Bronchial epithelial cell (primary cell): Measurements from ENCODE around the gene GRID2. TPM values are rescaled to one million over a fixed set of nuclear protein-coding genes. Genes with fewer than 3 reads are reported as not detected.

ENCODE experiments used
- DNase-seq: peaks from one replicate; pipeline ENCODE4 v3.0.0-alpha.2; 2010; ENCODE audit warnings: low read depth
- FAIRE-seq: peaks from 2 replicates; lab custom pipeline; 2011; peaks lifted over from hg19 to GRCh38; lab: Jason Lieb, UNC
- H3K27me3 ChIP-seq: 2 replicates; pipeline ENCODE4 v1.5.1; 2011; ENCODE audit warnings: low read length; ENCODE audit not compliant: control insufficient read depth, insufficient read depth
- H3K36me3 ChIP-seq: 2 replicates; pipeline ENCODE4 v1.5.1; 2011; ENCODE audit warnings: low read length; ENCODE audit not compliant: control insufficient read depth, insufficient read depth
- H3K4me3 ChIP-seq: 2 replicates; pipeline ENCODE4 v1.5.1; 2011; ENCODE audit warnings: mild to moderate bottlenecking, low read depth, low read length, control low read depth
- CTCF ChIP-seq: IDR thresholded peaks from 2 replicates; pipeline ENCODE4 v1.5.1; 2011; ENCODE audit warnings: mild to moderate bottlenecking, moderate library complexity, low read length, control low read depth, inconsistent platforms; ENCODE audit not compliant: insufficient read depth, severe bottlenecking
- total RNA-seq: library from RNA; depleted of rRNA; stranded (reverse); fragments of >200 nt; gene quantifications from 2 replicates; pipeline ENCODE4 v1.2.1, GENCODE V29; 2014

Gene GRID2
- total RNA-seq, 1 donor from 2014 or later, result not detected

DNA sequence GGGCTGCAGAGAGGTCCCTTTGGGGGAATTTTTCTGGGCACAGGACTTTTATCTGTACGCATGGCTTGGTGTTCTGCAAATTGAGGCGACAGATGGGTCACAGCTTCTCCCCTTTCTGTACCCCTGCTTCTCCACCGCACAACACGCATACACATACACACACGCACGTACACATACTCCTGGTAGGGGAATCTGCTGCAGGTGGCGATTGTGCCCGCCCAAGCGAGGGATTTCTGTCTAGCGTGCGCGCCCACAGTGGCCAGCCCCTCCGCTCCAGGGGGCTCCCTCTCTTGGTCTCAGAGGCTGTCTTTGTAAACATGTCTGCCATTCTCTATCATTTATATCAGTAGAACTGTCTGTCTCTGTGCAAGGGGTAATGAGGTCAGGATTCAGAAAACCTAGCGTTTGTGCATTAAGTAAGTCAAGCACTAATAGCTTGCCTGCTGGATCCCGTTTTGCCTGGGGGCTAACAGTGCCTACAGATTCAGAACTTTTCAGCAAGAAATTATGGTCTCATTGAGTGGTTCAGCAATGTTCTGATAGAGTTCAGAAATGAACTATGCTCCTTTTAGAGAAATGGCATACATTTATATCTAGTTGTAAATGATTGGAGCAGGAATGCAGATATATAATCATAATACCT, 2.2 kb downstream of the GRID2 start:
- peaks cover 25% of the 10 kb centered on the region for H3K27me3 ChIP-seq
- TF ChIP-seq CTCF, result no peak
- no peak for DNase-seq
- no peaks in the 10 kb centered on the region for H3K36me3 ChIP-seq
- no peak for FAIRE-seq
- no peak overlapping the region for H3K4me3 ChIP-seq

- no peaks in the 10 kb centered on the region for H3K36me3 ChIP-seq
- FAIRE-seq (no peak), DNase-seq (no peak)
- H3K27me3 ChIP-seq, result peaks cover 24% of the 10 kb centered on the region
- no peak overlapping the region for H3K4me3 ChIP-seq
- no peak for TF ChIP-seq CTCF
Measured at GRCh38 chr4:92307181-92307580, 3.4 kb downstream of the GRID2 start.

DNA sequence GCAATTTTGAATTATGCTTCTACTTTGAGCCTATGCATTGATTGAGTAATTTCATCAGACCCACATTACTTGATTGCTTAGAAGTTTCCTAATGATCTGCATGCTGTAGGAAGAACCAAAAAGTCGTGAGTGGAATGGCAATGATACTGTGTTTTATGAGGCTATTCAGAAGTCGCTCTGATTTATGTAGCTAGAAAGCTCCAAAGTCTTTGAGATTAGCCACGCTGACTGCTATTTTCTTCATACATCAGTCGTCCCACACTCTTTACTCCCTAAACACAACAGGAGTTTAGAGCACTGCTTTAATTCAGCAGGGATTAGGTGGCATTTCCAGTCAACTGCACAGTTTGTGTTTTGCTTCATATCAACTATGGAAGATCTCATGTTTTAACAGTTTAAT, 4.1 kb downstream of the GRID2 start:
- no peak overlapping the region for H3K4me3 ChIP-seq
- TF ChIP-seq CTCF, result no peak
- DNase-seq, result no peak
- H3K27me3 ChIP-seq, result peaks cover 24% of the 10 kb centered on the region
- no peaks in the 10 kb centered on the region for H3K36me3 ChIP-seq
- no peak for FAIRE-seq

GRCh38 chr4:92317047-92317446, 13.3 kb downstream of the GRID2 start:
- DNase-seq (no peak), FAIRE-seq (no peak)
- Histone ChIP-seq H3K36me3 (no peaks in the 10 kb centered on the region), H3K4me3 (no peak overlapping the region), H3K27me3 (no peaks in the 10 kb centered on the region)
- TF ChIP-seq CTCF, result no peak

- FAIRE-seq (no peak), DNase-seq (no peak)
- no peaks in the 10 kb centered on the region for H3K36me3 ChIP-seq
- H3K27me3 ChIP-seq, result no peaks in the 10 kb centered on the region
- H3K4me3 ChIP-seq, result no peak overlapping the region
- TF ChIP-seq CTCF, result no peak
Measured at GRCh38 chr4:92328095-92328494, 24.3 kb downstream of the GRID2 start.

DNA sequence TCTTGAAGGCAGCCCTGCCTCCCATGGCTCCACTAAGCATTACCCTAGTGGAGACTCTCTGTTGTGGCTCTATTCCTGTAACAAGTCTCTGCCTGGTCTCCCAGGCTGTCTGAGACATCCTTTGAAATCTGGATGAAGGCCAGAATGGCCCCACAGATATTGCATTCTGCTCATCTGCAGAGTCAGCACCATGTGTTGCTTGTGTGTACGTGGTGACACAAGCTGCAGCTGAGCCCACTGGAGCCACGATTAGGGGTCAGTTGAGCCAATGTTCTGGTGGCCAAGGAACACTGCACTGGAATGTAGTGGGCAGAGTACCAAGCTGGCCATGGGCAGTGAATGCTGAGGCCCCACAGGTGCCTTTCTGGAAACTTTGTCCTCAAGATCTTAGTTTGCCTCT, 29.2 kb downstream of the GRID2 start:
- no peak for TF ChIP-seq CTCF
- FAIRE-seq, result no peak

More for the DNA sequence above, 29.2 kb downstream of the GRID2 start:
- H3K4me3 ChIP-seq, result no peak overlapping the region
- no peaks in the 10 kb centered on the region for H3K27me3 ChIP-seq
- no peak for DNase-seq
- no peaks in the 10 kb centered on the region for H3K36me3 ChIP-seq
